Measurements from ENCODE around the gene FTO. TPM values are rescaled to one million over a fixed set of nuclear protein-coding genes. Genes with fewer than 3 reads are reported as not detected.

The FTO gene
- total and polyA plus RNA-seq, 2 of the 8 experiments (the other 6 are each of a cell fraction or from before 2014, with no cell fraction given): 34.5 to 59.8 TPM

- no peak overlapping the region for H2BK120ac ChIP-seq (replicated peaks; ENCODE audit: low read depth, low read length)
- no peak overlapping the region for H4K8ac ChIP-seq (ENCODE audit: extremely low read depth, insufficient read depth, low read length)
- no peak overlapping the region for H2AFZ ChIP-seq (ENCODE audit: low read length)
- no peaks in the 10 kb centered on the region for H3K79me1 ChIP-seq (ENCODE audit: low read depth, low read length)
- ChIA-PET CTCF (ENCODE audit: partially characterized antibody) (interaction anchor here (0.9 kb wide), 1 partner anchor 64 kb away, joined by 3 read pairs; no protein-coding TSS in a partner anchor), POLR2A (ENCODE audit: partially characterized antibody) (no interaction called here)
- H3K23me2 ChIP-seq (ENCODE audit: low read depth, low read length): no peaks in the 10 kb centered on the region
- no peaks in the 10 kb centered on the region for H3K79me2 ChIP-seq (ENCODE audit: control insufficient read depth in 1 of 2, insufficient read depth in 2 of 2, low read length in 2 of 2)
- H4K91ac ChIP-seq (replicated peaks; ENCODE audit: insufficient read length, low read length): no peak overlapping the region
- no peaks in the 10 kb centered on the region for H3K9me3 ChIP-seq (ENCODE audit: insufficient read depth in 2 of 2, low read depth in 1 of 2, low read length in 1 of 2)
- H3K4ac ChIP-seq (replicated peaks; ENCODE audit: insufficient read length, low read depth, low read length): no peak overlapping the region
- no peak overlapping the region for H4K5ac ChIP-seq (ENCODE audit: insufficient read length, low read depth, low read length)
- H4K20me1 ChIP-seq (replicated peaks in 1 of 2; ENCODE audit: control insufficient read depth in 1 of 2, insufficient read depth in 2 of 2, low read length in 2 of 2): no peaks in the 10 kb centered on the region
- no peaks in the 10 kb centered on the region for H3K36me3 ChIP-seq (ENCODE audit: control insufficient read depth in 2 of 4, insufficient read depth in 4 of 4, low read length in 3 of 4)
- no peak overlapping the region for H3K4me2 ChIP-seq (ENCODE audit: insufficient read depth in 1 of 2, low read depth in 2 of 2, low read length in 2 of 2)
- no peak overlapping the region for H3K18ac ChIP-seq (ENCODE audit: extremely low read depth, low read length)
- H3K4me3 ChIP-seq (ENCODE audit: extremely low read depth in 1 of 4, insufficient read depth in 2 of 4, low read depth in 3 of 4, low read length in 4 of 4): no peak overlapping the region
- H2BK12ac ChIP-seq (ENCODE audit: low read depth, low read length): no peak overlapping the region
- no peak for FAIRE-seq
- H2BK20ac ChIP-seq (ENCODE audit: low read length): no peak overlapping the region
- no peaks in the 10 kb centered on the region for H3K4me1 ChIP-seq (replicated peaks in 1 of 4; ENCODE audit: control insufficient read depth in 3 of 4, insufficient read depth in 4 of 4, low read length in 3 of 4)
- no peak overlapping the region for H2AK5ac ChIP-seq (ENCODE audit: low read depth, low read length)
- no peak for DNase-seq (ENCODE audit: low read depth in 1 of 2, low spot score in 2 of 2)
- H3K14ac ChIP-seq (ENCODE audit: insufficient read length): no peak overlapping the region
- H2BK15ac ChIP-seq (ENCODE audit: low read length): no peak overlapping the region
- H3K9ac ChIP-seq (replicated peaks in 1 of 4; ENCODE audit: extremely low read depth in 1 of 4, low read depth in 3 of 4, low read length in 3 of 4): no peak overlapping the region
- WGBS, 2 experiments (ENCODE audit: extremely low coverage in 1 of 2, insufficient coverage in 1 of 2, insufficient read length in 1 of 2, insufficient replicate concordance in 2 of 2, low coverage in 1 of 2, low lambda C conversion rate in 2 of 2, missing lambda C conversion rate in 1 of 2): 94 to 100% methylated on average over 1 to 5 of the region's 5 CpGs
- H3K27me3 ChIP-seq (replicated peaks in 1 of 4; ENCODE audit: control insufficient read depth in 3 of 4, extremely low read depth in 1 of 4, insufficient read depth in 3 of 4, low read length in 3 of 4): no peaks in the 10 kb centered on the region
- no peak overlapping the region for H3K27ac ChIP-seq (ENCODE audit: low read depth, low read length)
- no peak overlapping the region for H3K56ac ChIP-seq (replicated peaks; ENCODE audit: insufficient read length, low read depth, low read length)
- H2BK5ac ChIP-seq (ENCODE audit: low read depth, low read length): no peak overlapping the region
- no peak overlapping the region for H3K23ac ChIP-seq (ENCODE audit: insufficient read length)
- no peak for TF ChIP-seq ATF2 (IDR thresholded peaks at IDR 0.05; ENCODE audit: low read length)
- no peak for TF ChIP-seq NANOG (IDR thresholded peaks at IDR 0.05; ENCODE audit: insufficient read depth, low read depth, low read length, poor library complexity, severe bottlenecking)
- TF ChIP-seq CBX5 (IDR thresholded peaks at IDR 0.05; ENCODE audit: low read depth, low read length): no peak
- TF ChIP-seq TAF1 (IDR thresholded peaks at IDR 0.05; ENCODE audit: low read depth, low read length): no peak
- no peak for TF ChIP-seq GABPA (IDR thresholded peaks at IDR 0.05; ENCODE audit: borderline replicate concordance, insufficient read depth, low read length)
- no peak for TF ChIP-seq SP2 (IDR thresholded peaks at IDR 0.05; ENCODE audit: low read length)
- no peak for TF ChIP-seq TCF12 (IDR thresholded peaks at IDR 0.05; ENCODE audit: low read depth, low read length)
- TF ChIP-seq CTBP2 (IDR thresholded peaks at IDR 0.05; ENCODE audit: borderline replicate concordance, insufficient read depth, insufficient read length, low read length): no peak
- TF ChIP-seq BCL11A (IDR thresholded peaks at IDR 0.05; ENCODE audit: low read depth in 2 of 2, low read length in 2 of 2): no peak
- TF ChIP-seq TAF7 (optimal IDR thresholded peaks at IDR 0.05; ENCODE audit: borderline replicate concordance, low read depth, low read length): no peak
- no peak for TF ChIP-seq YY1 (IDR thresholded peaks at IDR 0.05; ENCODE audit: low read depth, low read length)
- no peak for TF ChIP-seq JUND (IDR thresholded peaks at IDR 0.05; ENCODE audit: low read length)
Measured at GRCh38 chr16:53817117-53817755, 113.3 kb downstream of the FTO start.

Data from H1 (cell line).